Choroid plexus epithelial cell (primary cell): Measurements from ENCODE around the gene DERL3.

ENCODE experiments used
- DNase-seq: peaks from one replicate; pipeline ENCODE4 v3.0.0-alpha.2; 2010; ENCODE audit warnings: low read depth
- H3K4me3 ChIP-seq: 2 replicates; pipeline ENCODE4 v1.5.1; 2011; ENCODE audit warnings: low read depth, mild to moderate bottlenecking, control low read depth, low read length, moderate library complexity
- TF ChIP-seq, protein P1 (sequence below): conservative IDR thresholded peaks from 2 replicates; pipeline ENCODE4 v1.5.1; 2011; ENCODE audit warnings: low read depth, mild to moderate bottlenecking, control low read depth, inconsistent platforms, low read length, moderate library complexity

The DERL3 gene

DNA sequence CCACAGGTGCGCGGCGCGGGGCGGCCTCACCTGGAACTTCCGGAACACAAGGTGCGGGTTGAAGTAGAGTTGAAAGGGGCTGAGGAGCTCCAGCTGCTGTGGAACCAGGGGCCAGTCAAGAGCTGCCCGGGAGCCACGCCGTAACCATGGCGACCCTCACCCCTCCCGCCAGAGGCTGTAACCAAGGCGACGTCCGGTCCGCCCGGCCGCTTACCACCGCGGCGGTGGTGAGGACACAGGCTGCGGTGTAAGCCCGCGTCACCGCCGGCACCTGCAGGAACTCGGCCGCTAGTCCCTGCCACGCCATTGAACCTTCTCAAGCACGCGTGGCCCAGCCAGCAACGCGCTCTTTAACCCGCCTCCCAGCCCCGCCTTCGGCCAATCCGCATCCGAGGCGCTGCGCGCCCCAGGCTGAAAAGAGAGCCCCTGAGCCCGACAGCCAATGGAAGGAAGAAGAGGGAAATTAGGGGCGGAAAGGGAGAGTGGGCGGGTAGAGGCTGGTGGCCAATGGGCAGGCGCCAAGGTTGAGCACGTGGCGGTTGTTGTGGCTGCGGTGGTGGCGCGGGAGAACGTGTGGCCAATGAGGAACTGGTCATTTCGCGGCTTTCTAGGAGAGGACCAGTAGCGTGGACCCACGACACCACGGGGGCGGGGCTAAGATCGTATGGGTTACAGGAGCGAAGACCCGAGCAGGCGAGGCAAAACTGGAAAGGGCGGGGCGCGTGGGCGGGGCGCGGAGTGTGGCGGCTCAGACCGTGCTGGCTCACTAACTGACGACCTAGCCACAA, at the start of gene DERL3:
DERL3 (minus strand) TSS at position 326 of the 788 bp plus-strand sequence; CDS start at position 307, 19 bp downstream.
- peak; percentile 99 for DNase-seq
- TF ChIP-seq, protein P1, sequence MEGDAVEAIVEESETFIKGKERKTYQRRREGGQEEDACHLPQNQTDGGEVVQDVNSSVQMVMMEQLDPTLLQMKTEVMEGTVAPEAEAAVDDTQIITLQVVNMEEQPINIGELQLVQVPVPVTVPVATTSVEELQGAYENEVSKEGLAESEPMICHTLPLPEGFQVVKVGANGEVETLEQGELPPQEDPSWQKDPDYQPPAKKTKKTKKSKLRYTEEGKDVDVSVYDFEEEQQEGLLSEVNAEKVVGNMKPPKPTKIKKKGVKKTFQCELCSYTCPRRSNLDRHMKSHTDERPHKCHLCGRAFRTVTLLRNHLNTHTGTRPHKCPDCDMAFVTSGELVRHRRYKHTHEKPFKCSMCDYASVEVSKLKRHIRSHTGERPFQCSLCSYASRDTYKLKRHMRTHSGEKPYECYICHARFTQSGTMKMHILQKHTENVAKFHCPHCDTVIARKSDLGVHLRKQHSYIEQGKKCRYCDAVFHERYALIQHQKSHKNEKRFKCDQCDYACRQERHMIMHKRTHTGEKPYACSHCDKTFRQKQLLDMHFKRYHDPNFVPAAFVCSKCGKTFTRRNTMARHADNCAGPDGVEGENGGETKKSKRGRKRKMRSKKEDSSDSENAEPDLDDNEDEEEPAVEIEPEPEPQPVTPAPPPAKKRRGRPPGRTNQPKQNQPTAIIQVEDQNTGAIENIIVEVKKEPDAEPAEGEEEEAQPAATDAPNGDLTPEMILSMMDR, result no peak
- H3K4me3 ChIP-seq, result peak within 1 kb of the TSS; percentile 54

DNA sequence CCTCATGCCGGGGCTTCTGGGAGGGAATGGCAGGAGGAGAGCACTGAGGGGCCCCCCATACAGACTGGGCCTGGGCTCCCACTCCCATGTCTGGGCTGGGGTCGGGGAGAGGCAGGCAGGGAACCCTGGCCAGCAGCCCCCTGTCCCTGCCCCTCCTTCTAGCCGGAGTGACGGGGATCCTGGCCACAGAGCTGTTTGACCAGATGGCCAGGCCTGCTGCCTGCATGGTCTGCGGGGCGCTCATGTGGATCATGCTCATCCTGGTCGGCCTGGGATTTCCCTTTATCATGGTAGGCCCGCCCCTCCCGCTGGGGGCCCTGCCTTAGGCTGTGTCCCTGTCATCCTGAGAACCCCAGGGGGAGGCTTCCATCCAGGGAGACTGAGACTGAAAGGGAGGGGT, 45.3 kb upstream of the DERL3 start:
- TF ChIP-seq, protein P1, result no peak
- no peak for DNase-seq

DNA sequence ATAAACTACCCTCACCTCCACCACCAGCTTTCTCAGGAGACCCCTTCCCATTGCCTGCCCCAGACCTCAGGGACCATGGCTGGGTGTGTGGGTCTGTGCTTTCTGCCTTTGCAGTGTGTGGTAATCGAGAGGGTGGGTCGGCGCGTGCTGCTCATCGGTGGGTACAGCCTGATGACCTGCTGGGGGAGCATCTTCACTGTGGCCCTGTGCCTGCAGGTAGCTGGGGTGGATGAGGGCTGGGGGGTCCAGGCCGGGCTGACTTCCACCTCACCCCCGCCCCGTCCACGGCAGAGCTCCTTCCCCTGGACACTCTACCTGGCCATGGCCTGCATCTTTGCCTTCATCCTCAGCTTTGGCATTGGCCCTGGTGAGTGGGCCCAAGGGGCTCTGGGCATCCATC, 44.9 kb upstream of the DERL3 start:
- TF ChIP-seq, protein P1, result no peak
- H3K4me3 ChIP-seq, result no peak overlapping the region
- DNase-seq, result no peak

More for the DNA sequence above, 45.3 kb upstream of the DERL3 start:
- H3K4me3 ChIP-seq, result no peak overlapping the region

GRCh38 chr22:23882370-23882769, 43.6 kb upstream of the DERL3 start:
- TF ChIP-seq, protein P1, result no peak
- H3K4me3 ChIP-seq, result no peak overlapping the region
- no peak for DNase-seq

DNA sequence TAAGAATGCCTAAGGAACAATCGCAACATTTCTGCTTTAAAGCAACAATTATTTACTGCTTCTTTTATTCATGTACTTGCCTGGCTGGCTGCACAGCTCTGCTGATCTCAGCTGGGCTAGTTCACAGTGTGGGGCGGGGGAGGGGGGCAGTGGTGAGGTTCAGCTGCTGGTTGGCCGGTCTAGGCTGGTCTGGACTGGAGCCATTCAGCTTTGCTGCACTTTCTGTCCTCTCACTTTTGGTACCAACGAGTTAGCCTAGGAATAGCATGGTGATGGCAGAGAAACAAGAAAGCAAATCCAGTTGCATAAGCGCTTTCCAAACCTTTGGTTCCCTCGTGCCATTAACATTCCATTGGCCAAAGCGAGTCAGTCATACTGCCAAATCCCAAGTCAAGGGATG, 39.4 kb upstream of the DERL3 start:
- H3K4me3 ChIP-seq, result no peak overlapping the region
- TF ChIP-seq, protein P1, result no peak
- no peak for DNase-seq

GRCh38 chr22:23877566-23877965, 38.8 kb upstream of the DERL3 start:
- TF ChIP-seq, protein P1, result no peak
- DNase-seq, result no peak
- H3K4me3 ChIP-seq, result no peak overlapping the region

GRCh38 chr22:23875801-23876200, 37.0 kb upstream of the DERL3 start:
- TF ChIP-seq, protein P1, result no peak
- no peak for DNase-seq
- no peak overlapping the region for H3K4me3 ChIP-seq
